Astrocyte of the hippocampus (primary cell): Measurements from ENCODE around the gene C6orf58.

ENCODE experiments used
- DNase-seq: peaks from one replicate; pipeline ENCODE4 v3.0.0; 2011; ENCODE audit warnings: low read depth, low spot score

C6orf58 gene

GRCh38 chr6:127576874-127577273 is at the start of gene C6orf58:
Gene C6orf58, plus strand, starts transcription at chr6:127577174. Its CDS starts 12 bp downstream, at chr6:127577186.
- no peak for DNase-seq

- no peak for DNase-seq
Measured at GRCh38 chr6:127533011-127533410, 44.0 kb upstream of the C6orf58 start.

GRCh38 chr6:127533736-127534135 is 43.2 kb upstream of the C6orf58 start:
- no peak for DNase-seq

GRCh38 chr6:127538750-127539264 is 38.2 kb upstream of the C6orf58 start:
- DNase-seq = no peak

GRCh38 chr6:127539272-127539671 is 37.7 kb upstream of the C6orf58 start:
- no peak for DNase-seq

- no peak for DNase-seq
Measured at GRCh38 chr6:127547215-127547614, 29.8 kb upstream of the C6orf58 start.

GRCh38 chr6:127547904-127548649 is 28.9 kb upstream of the C6orf58 start:
- DNase-seq = peak; percentile 14

- peak; percentile 74 for DNase-seq
Measured at GRCh38 chr6:127550403-127550802, 26.6 kb upstream of the C6orf58 start.

- DNase-seq = peak; percentile 57
Measured at GRCh38 chr6:127554435-127555006, 22.5 kb upstream of the C6orf58 start.

GRCh38 chr6:127561660-127562059 is 15.3 kb upstream of the C6orf58 start:
- no peak for DNase-seq

GRCh38 chr6:127564761-127565160 is 12.2 kb upstream of the C6orf58 start:
- DNase-seq = no peak

- no peak for DNase-seq
Measured at GRCh38 chr6:127566119-127566518, 10.9 kb upstream of the C6orf58 start.

- peak; percentile 69 for DNase-seq
Measured at GRCh38 chr6:127566651-127567050, 10.3 kb upstream of the C6orf58 start.

GRCh38 chr6:127567476-127567875 is 9.5 kb upstream of the C6orf58 start:
- DNase-seq = no peak

GRCh38 chr6:127570739-127571389 is 6.1 kb upstream of the C6orf58 start:
- DNase-seq = no peak

GRCh38 chr6:127578900-127579299 is 1.9 kb downstream of the C6orf58 start:
- DNase-seq = no peak

- no peak for DNase-seq
Measured at GRCh38 chr6:127581576-127581975, 4.6 kb downstream of the C6orf58 start.

GRCh38 chr6:127582777-127583462 is 5.9 kb downstream of the C6orf58 start:
- DNase-seq = peak; percentile 42

- no peak for DNase-seq
Measured at GRCh38 chr6:127585123-127585522, 8.1 kb downstream of the C6orf58 start.

GRCh38 chr6:127586372-127586771 is 9.4 kb downstream of the C6orf58 start:
- no peak for DNase-seq

- no peak for DNase-seq
Measured at GRCh38 chr6:127587875-127588274, 10.9 kb downstream of the C6orf58 start.

GRCh38 chr6:127589135-127589534 is 12.2 kb downstream of the C6orf58 start:
- no peak for DNase-seq
